Aorta (tissue), 5 donors: ENCODE data around the gene PON2. TPM values are rescaled to one million over a fixed set of nuclear protein-coding genes. Genes with fewer than 3 reads are reported as not detected.
"Not testable (repeated sequence)": the region's sequence is repeated elsewhere in the genome, so short reads cannot be mapped to it uniquely, and the experiment has no call there.

Source experiments
- ATAC-seq: fragments of 200-7000 bp; cut with Tn5 transposase; one replicate; pipeline ENCODE4 v1.9.1; 2022; ENCODE audit warnings: moderate library complexity; ENCODE audit not compliant: low FRiP score
- DNase-seq, 2 donors: peaks; one replicate each; pipeline ENCODE4 v3.0.0-alpha.2; 2020
- H3K27ac ChIP-seq, 2 donors: one replicate each; pipeline ENCODE4 v1.5.1; 2013; ENCODE audit warnings: low read length in 2 of 2, mild to moderate bottlenecking in 2 of 2, moderate library complexity in 2 of 2, control low read depth in 1 of 2, inconsistent platforms in 1 of 2, low read depth in 1 of 2
- H3K27me3 ChIP-seq, 2 donors: one replicate each; pipeline ENCODE4 v1.6.1; 2013; ENCODE audit warnings: control low read depth in 1 of 2, low read length in 1 of 2, mild to moderate bottlenecking in 1 of 2, moderate library complexity in 1 of 2; ENCODE audit not compliant: insufficient read depth in 2 of 2, control insufficient read depth in 1 of 2
- H3K36me3 ChIP-seq, 2 donors: one replicate each; pipeline ENCODE4 v1.6.1; 2013; ENCODE audit warnings: control low read depth in 1 of 2, low read length in 1 of 2, mild to moderate bottlenecking in 1 of 2; ENCODE audit not compliant: insufficient read depth in 2 of 2, control insufficient read depth in 1 of 2
- H3K4me1 ChIP-seq, 2 donors: one replicate each; pipeline ENCODE4 v1.6.1; 2013; ENCODE audit warnings: low read length in 2 of 2, control low read depth in 1 of 2, mild to moderate bottlenecking in 1 of 2, moderate library complexity in 1 of 2; ENCODE audit not compliant: insufficient read depth in 2 of 2, control insufficient read depth in 1 of 2
- H3K4me3 ChIP-seq, 2 donors: one replicate each; pipeline ENCODE4 v1.5.1; 2013; ENCODE audit warnings: low read length in 2 of 2, control low read depth in 1 of 2, mild to moderate bottlenecking in 1 of 2
- H3K9me3 ChIP-seq: one replicate; pipeline ENCODE4 v1.6.1; 2013; ENCODE audit warnings: mild to moderate bottlenecking, low read length; ENCODE audit not compliant: control insufficient read depth
- WGBS, 2 donors: extraction: QIAGEN DNeasy Blood & Tissue Kit; methylation state at CpG; one replicate each; pipeline ENCODE4 v1.1.7; 2013; 5-methylcytosine and 5-hydroxymethylcytosine counted together
- intact Hi-C, 2 donors: fragments of 100-400 bp; cut with DNase I; formaldehyde crosslinking; loops; one replicate each; pipeline versions ENCODE4 v1.14.2 to v1.15.0; 2022
- polyA plus RNA-seq, 2 donors: library from polyadenylated mRNA; stranded (reverse); fragments of 200-250 nt; gene quantifications; one replicate each; pipeline ENCODE4 v1.2.3, GENCODE V29; 2013
- total RNA-seq, 2 donors: library from RNA; stranded (reverse); fragmentation: NEBNext Ultra II Directional; extraction: Animal tissue kit (Norgen Biotek cat#: 25700); gene quantifications; one replicate each; pipeline ENCODE4 v1.2.1, GENCODE V29; 2021
- donor health status: healthy with polysubstance abuse.
- donor health status: Bipolar disorder and iron deficiency.
- donor health status: DM: no; HTN: no; CAD: no.
- donor health status: DM: no; HTN: no; CAD: no.
- donor health status: DM: yes; HTN: yes; CAD: no.

The PON2 gene
- total and polyA plus RNA-seq, 4 donors = 27.9 to 60.3 (median 51.8) TPM

DNA sequence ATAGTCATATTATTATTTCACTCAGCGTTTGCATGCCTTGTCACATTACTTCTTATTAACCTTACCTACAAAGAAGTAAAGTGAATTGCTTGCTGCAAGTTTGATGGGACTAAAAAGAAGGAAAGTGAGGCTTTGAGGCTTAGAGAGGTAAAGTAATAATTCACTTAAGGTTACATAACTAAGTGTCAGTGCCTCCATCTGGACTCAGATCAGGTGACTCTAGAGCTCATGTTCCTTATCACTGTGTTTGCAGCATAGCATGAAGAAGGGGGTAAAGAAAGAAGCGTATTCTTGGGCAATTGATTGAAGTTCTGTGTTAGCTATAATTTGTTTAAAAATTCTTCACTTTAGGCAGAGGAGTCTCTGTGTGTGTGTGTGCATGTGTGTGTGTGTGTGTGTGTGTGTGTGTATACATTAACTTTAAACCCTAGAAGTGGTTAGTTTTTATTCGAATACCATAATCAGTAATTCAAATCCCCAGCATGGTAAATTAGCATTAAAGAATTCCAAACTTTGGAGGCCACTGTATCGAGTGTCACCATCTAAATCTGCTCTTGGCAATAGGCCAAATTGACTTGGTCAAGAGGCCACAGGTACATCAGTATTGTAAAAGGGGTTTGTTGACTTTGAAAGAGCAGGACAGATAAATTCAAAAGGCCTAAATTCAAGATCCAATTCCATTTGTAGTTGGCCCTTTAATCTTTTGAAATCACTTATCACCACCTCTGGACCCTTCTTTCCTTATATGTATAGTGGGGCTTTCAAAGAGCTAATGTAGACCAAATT, 36.5 kb downstream of the PON2 start:
- H3K4me1 ChIP-seq = no peaks in the 10 kb centered on the region
- H3K36me3 ChIP-seq = no peaks in the 10 kb centered on the region
- no peak for DNase-seq
- WGBS, 2 donors = 95% methylated on average over 4 of the region's 4 CpGs
- ATAC-seq = no peak
- no peaks in the 10 kb centered on the region for H3K27me3 ChIP-seq
- no peak overlapping the region for H3K4me3 ChIP-seq
- no peaks in the 10 kb centered on the region for H3K9me3 ChIP-seq
- H3K27ac ChIP-seq = no peak overlapping the region
- intact Hi-C loops = no loop called here

DNA sequence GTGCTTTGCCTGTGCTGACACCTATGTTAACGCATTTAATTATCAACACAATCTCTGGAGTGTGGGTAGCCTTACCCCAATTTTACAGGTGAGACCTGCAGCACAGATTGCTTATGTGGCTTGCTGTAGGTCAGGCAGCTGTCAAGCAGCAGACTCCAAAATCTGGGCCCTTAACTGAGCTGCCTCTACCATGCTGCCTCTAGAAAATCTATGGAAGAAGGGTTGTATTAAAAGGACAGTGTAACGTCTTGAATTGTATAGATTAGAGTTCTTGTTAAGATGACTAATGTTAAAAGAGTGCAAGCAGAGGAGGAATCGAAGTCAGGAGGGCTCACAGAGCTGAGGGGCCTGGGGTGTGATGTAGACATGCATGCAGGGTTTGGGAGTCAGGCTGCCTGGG, 37.4 kb downstream of the PON2 start:
- Histone ChIP-seq H3K9me3 (no peaks in the 10 kb centered on the region), H3K27me3 (no peaks in the 10 kb centered on the region), H3K4me3 (no peak overlapping the region), H3K4me1 (no peaks in the 10 kb centered on the region), H3K36me3 (no peaks in the 10 kb centered on the region), H3K27ac (no peak overlapping the region)
- WGBS, 2 donors = 88 to 90% methylated on average over 3 of the region's 3 CpGs
- DNase-seq = no peak
- no peak for ATAC-seq
- intact Hi-C loops = no loop called here

DNA sequence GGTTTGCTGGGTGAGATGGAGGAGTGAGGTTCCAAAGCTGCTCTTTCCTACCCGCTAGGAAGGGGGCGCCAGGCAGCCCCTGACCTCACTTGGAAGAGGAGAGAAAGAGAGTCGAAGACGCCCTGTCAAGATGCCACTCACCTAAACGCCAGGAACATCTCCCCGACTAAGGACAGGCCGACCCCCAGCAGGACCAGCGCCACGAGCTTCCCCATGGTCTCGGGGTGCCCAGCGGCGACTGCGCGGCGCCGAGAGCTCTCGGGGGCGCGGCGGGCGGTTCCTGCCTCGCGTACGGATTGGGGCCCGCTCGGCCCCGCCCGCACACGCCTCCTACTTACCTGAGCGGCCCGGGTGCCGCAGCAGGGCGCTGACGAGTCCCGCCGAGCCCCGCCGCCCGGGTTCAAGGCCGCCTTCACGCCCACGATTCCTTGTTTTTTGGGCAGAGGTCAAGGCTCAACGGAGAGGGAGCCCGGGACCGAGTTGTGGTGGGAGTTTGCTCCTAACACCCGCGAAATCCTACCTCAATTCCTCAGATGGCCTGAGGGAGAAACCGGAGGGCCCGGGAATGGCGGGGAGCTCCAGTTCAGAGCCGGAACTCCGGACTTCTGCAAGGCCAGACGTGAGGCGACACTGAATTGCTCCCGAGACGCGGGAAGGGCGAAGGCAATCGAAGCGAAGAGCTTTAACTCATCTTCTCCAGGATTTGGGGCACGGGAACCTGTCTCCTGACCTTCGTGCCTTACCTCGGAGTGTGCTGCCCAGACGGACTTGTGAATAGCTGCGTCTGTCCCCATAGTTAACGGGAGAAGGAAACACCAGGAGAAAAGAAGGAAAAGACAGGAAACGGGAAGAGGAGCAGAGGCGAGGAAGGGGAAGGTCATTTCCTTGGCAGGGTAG, 38.4 kb downstream of the PON2 start, which contains the start of gene PON3:
Gene PON3, minus strand, starts transcription at position 240 of the 897 bp plus-strand sequence. Its CDS starts 25 bp downstream, at position 215.
- peak in 1 of 2 donors; percentile 47 for DNase-seq
- 7% methylated on average over 53 to 68 of the region's 68 CpGs for WGBS, 2 donors
- intact Hi-C loops = no loop called here
- no peak within 1 kb of the TSS for H3K27ac ChIP-seq
- H3K4me3 ChIP-seq = peak within 1 kb of the TSS in 1 of 2 donors; percentile 36
- no peaks in the 10 kb centered on the region for H3K9me3 ChIP-seq
- H3K27me3 ChIP-seq = no peaks in the 10 kb centered on the region
- peak; percentile 47 for ATAC-seq
- no peaks in the 10 kb centered on the region for H3K4me1 ChIP-seq
- H3K36me3 ChIP-seq = no peaks in the 10 kb centered on the region

DNA sequence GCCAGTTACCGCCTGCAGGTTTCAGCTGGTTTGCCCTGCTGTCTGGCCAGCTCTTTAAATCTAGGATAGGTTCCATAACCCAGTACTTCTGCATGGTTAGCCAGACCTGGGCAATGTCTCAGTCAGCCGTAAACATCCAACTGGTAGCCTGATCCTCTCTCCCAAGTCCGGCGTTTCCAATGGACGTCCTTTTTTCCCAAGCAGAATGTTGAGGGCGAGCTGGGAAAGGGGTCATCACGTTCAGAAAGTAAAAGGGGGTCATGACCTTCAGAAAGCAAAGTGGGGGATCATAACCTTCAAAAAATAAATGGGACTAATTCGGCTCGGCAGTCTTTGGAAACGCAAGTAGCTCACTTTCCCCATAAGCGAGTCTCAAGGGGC, 39.1 kb downstream of the PON2 start:
- 79 to 81% methylated on average over 11 of the region's 11 CpGs for WGBS, 2 donors
- Histone ChIP-seq H3K27me3 (no peaks in the 10 kb centered on the region), H3K27ac (no peak overlapping the region), H3K4me3 (no peak overlapping the region), H3K36me3 (no peaks in the 10 kb centered on the region), H3K9me3 (no peaks in the 10 kb centered on the region), H3K4me1 (no peaks in the 10 kb centered on the region)
- ATAC-seq (no peak), DNase-seq (no peak)
- intact Hi-C loops = no loop called here

DNA sequence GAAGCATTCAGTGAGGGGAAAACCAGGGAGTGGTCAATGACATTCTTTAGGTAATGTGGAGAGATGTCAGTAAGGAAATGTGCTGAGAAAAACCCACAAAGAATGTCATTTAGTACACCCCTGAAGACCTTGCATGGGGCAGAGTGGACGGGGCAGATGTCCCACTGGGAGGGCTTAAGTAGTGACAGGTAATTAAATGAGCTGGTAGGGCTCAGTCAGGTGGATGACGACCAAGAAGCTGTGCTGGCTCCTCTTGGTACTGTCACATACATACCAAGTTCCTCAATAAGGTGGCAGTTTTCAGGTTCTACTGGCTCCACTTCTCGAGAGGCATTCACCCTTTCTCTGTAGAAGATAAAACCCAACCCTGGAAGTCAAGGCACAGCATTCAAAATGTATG, 40.5 kb downstream of the PON2 start:
- no peak for DNase-seq
- no peaks in the 10 kb centered on the region for H3K9me3 ChIP-seq
- H3K27ac ChIP-seq = no peak overlapping the region
- no peak for ATAC-seq
- 85% methylated on average over 3 of the region's 3 CpGs for WGBS, 2 donors
- no peak overlapping the region for H3K4me3 ChIP-seq
- H3K36me3 ChIP-seq = no peaks in the 10 kb centered on the region
- no peaks in the 10 kb centered on the region for H3K4me1 ChIP-seq
- intact Hi-C loops = no loop called here
- H3K27me3 ChIP-seq = no peaks in the 10 kb centered on the region

DNA sequence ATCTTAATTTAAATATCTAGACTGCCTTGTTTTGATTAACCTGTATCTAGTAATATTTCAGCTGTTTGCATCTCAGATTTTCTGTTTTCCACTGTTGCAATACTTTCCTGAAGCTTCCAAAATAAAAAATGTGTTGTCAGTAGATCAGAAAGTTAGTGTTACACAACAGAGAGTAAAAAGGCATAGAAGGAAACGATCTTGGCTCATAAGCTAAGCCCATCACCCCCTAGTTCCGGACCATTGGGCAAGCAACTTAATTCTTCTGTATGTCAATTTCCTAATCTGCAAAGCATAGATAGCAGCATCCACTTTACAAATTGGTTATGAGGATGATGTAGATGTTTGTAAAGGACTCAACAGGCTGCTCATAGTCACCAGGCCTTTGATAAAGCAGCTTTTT, 43.1 kb downstream of the PON2 start:
- Histone ChIP-seq H3K27me3 (no peaks in the 10 kb centered on the region), H3K9me3 (no peaks in the 10 kb centered on the region), H3K4me3 (no peak overlapping the region), H3K36me3 (no peaks in the 10 kb centered on the region), H3K27ac (no peak overlapping the region), H3K4me1 (no peaks in the 10 kb centered on the region)
- WGBS, 2 donors = 72 to 80% methylated on average over 2 of the region's 2 CpGs
- DNase-seq (no peak), ATAC-seq (no peak)
- intact Hi-C loops = no loop called here

DNA sequence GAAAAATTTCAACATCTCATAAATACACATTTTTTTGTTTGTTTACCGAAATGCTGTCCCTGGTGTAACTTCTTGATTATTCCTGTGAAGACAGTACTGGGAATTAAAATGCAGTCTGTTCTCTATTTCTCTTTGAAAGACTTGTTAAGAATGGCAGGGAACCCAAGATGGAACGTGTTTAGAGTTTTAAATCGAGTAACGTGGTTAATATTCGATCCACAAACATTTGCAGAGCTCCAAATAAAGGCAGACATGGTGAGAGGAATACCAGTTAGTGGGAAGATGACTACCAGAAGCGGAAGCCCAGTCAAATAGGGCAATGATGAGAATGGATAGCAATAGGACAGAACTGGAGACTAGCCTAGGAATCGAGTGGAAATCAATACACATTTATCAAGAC, 45.3 kb downstream of the PON2 start:
- no peaks in the 10 kb centered on the region for H3K4me1 ChIP-seq
- no peak overlapping the region for H3K27ac ChIP-seq
- ATAC-seq (no peak), DNase-seq (no peak)
- no peaks in the 10 kb centered on the region for H3K36me3 ChIP-seq
- H3K9me3 ChIP-seq = no peaks in the 10 kb centered on the region
- 84 to 87% methylated on average over 7 of the region's 7 CpGs for WGBS, 2 donors
- intact Hi-C loops = no loop called here
- no peak overlapping the region for H3K4me3 ChIP-seq
- H3K27me3 ChIP-seq = no peaks in the 10 kb centered on the region

DNA sequence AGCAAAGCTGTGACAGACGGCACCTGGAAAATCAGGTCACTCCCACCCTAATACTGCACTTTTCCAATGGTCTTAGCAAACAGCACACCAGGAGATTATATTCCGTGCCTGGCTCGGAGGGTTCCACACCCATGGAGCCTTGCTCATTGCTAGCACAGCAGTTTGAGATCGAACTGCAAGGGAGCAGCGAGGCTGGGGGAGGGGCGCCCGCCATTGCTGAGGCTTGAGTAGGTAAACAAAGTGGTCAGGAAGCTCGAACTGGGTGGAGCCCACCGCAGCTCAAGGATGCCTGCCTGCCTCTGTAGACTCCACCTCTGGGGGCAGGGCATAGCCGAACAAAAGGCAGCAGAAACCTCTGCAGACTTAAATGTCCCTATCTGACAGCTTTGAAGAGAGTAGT, 55.4 kb downstream of the PON2 start:
- WGBS, 2 donors = 90 to 91% methylated on average over 7 to 10 of the region's 10 CpGs
- H3K9me3 ChIP-seq, H3K4me1 ChIP-seq, H3K4me3 ChIP-seq, H3K27me3 ChIP-seq, intact Hi-C loops, H3K36me3 ChIP-seq, ATAC-seq, H3K27ac ChIP-seq, DNase-seq: not testable (repeated sequence)
